Activated T-helper 17 cell treated with anti-CD3 and anti-CD28 coated beads, Interleukin-2, amount 50 U/mL, for 72 hours (primary cell): ENCODE measurements around the gene DUS2. TPM values are rescaled to one million over a fixed set of nuclear protein-coding genes. Genes with fewer than 3 reads are reported as not detected.
"Not testable (repeated sequence)": the region's sequence is repeated elsewhere in the genome, so short reads cannot be mapped to it uniquely, and the experiment has no call there.

Experiments
- ATAC-seq: fragments of 150-1000 bp; cut with Tn5 transposase; replicated peaks from 2 replicates; pipeline ENCODE4 v1.10.0; 2021; ENCODE audit warnings: mild to moderate bottlenecking, moderate library complexity
- H3K27ac Mint-ChIP-seq: one replicate; pipeline ENCODE4 v1.8.0; 2022; ENCODE audit warnings: mixed read lengths
- H3K27me3 Mint-ChIP-seq: one replicate; pipeline ENCODE4 v1.8.0; 2022; ENCODE audit warnings: mixed read lengths
- H3K36me3 Mint-ChIP-seq: one replicate; pipeline ENCODE4 v1.8.0; 2022; ENCODE audit warnings: low read depth, mild to moderate bottlenecking, mixed read lengths
- H3K4me1 Mint-ChIP-seq: one replicate; pipeline ENCODE4 v1.8.0; 2022; ENCODE audit warnings: mixed read lengths
- H3K4me3 Mint-ChIP-seq: one replicate; pipeline ENCODE4 v1.8.0; 2022; ENCODE audit warnings: mild to moderate bottlenecking, mixed read lengths
- H3K9me3 Mint-ChIP-seq: one replicate; pipeline ENCODE4 v1.8.0; 2022; ENCODE audit warnings: mixed read lengths
- total RNA-seq, 2 donors: library from RNA; stranded (reverse); gene quantifications; one replicate each; pipeline ENCODE4 v1.2.3, GENCODE V29; 2022

The DUS2 gene
- total RNA-seq, 2 donors from 2014 or later = 24.6 to 35.0 TPM

GRCh38 chr16:68013440-68013839, 9.6 kb upstream of the DUS2 start:
- H3K9me3 Mint-ChIP-seq = no peaks in the 10 kb centered on the region
- H3K36me3 Mint-ChIP-seq = no peaks in the 10 kb centered on the region
- H3K4me1 Mint-ChIP-seq = no peaks in the 10 kb centered on the region
- no peak for ATAC-seq
- no peaks in the 10 kb centered on the region for H3K27me3 Mint-ChIP-seq
- H3K4me3 Mint-ChIP-seq = no peak overlapping the region
- no peak overlapping the region for H3K27ac Mint-ChIP-seq

DNA sequence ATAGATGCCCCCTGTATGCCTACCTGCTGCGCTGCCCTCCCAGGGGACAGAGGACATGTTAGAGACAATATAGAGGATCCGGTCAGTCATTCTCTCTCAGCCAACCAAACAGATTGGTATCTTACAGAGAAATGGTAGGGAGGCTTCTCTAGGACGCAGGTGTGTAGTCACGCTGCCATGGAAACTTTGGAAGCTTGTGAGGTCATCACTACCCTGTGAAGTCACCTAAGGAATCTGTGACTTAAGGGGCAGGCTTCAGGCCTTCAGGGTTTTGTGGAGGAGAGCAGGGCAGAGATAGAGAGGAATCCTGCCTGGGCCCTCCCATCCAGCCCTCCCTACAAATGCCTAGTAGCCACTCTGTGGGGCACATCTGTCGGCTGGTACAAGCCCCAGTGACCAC, 7.4 kb upstream of the DUS2 start, which contains the start of gene DPEP2NB:
Gene DPEP2NB (minus strand): TSS at position 231 of the 400 bp plus-strand sequence. CDS start 141 bp downstream, at position 90.
- Mint-ChIP-seq H3K27me3 (no peaks in the 10 kb centered on the region), H3K4me1 (no peaks in the 10 kb centered on the region), H3K36me3 (peaks cover 6% of the 10 kb centered on the region), H3K4me3 (no peak within 1 kb of the TSS), H3K27ac (peak within 1 kb of the TSS; percentile 22), H3K9me3 (no peaks in the 10 kb centered on the region)
- ATAC-seq = no peak

- Mint-ChIP-seq H3K9me3 (no peaks in the 10 kb centered on the region), H3K4me1 (no peaks in the 10 kb centered on the region), H3K27ac (no peak overlapping the region), H3K27me3 (no peaks in the 10 kb centered on the region), H3K4me3 (no peak overlapping the region), H3K36me3 (peaks cover 30% of the 10 kb centered on the region)
- ATAC-seq = no peak
Observed at GRCh38 chr16:68019167-68019680, 3.9 kb upstream of the DUS2 start.

- Mint-ChIP-seq H3K4me1 (no peaks in the 10 kb centered on the region), H3K27ac (no peak overlapping the region), H3K36me3 (peaks cover 46% of the 10 kb centered on the region), H3K27me3 (no peaks in the 10 kb centered on the region), H3K9me3 (no peaks in the 10 kb centered on the region), H3K4me3 (peak overlapping the region; percentile 89)
- ATAC-seq = no peak
Observed at GRCh38 chr16:68021490-68021889, 1.6 kb upstream of the DUS2 start.

DNA sequence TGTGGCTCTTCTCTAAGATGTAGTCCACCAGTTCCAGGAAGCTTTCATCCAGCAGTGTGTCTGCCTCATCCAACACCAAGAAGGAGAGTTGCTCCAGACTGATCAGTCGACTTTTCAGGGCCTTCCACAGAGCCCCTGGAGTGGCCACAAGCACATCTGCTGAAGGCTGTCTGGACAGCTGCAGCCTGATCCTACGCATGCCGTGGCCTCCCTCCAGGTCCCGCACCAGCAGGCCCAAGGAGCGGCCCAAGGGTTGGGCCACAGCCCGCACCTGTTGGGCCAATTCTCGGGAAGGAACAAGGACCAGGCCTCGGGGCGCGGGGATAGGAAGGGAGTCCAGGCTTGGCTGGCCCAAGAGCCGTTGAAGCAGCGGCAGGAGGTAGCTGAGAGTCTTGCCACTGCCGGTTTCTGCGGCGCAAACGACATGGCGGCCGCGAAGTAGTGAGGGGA, 781 bp upstream of the DUS2 start:
- H3K4me3 Mint-ChIP-seq = peak overlapping the region; percentile 89
- no peak for ATAC-seq
- H3K27ac Mint-ChIP-seq = peak overlapping the region; percentile 97
- H3K36me3 Mint-ChIP-seq = peaks cover 54% of the 10 kb centered on the region
- no peaks in the 10 kb centered on the region for H3K27me3 Mint-ChIP-seq
- no peaks in the 10 kb centered on the region for H3K4me1 Mint-ChIP-seq
- no peaks in the 10 kb centered on the region for H3K9me3 Mint-ChIP-seq

DNA sequence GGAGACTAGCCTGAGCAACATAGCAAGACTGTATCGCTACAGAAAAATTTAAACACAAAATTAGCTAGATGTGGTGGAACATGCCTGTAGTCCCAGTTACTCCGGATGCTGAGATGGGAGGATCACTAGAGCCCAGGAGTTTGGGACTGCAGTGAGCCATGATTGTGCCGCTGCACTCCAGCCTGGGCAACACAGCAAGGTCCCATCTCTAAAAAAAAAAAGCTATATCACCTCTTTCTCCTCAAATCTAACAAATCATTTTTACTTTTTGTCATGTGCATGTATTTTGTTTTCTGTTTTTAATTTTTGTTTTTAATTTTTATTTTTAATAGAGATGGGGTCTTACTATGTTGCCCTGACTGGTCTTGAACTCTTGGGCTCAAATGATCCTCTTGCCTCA, 5.9 kb downstream of the DUS2 start:
- Mint-ChIP-seq H3K27me3 (no peaks in the 10 kb centered on the region), H3K27ac (no peak overlapping the region), H3K36me3 (peaks cover 64% of the 10 kb centered on the region), H3K4me3 (no peak overlapping the region), H3K9me3 (no peaks in the 10 kb centered on the region), H3K4me1 (peaks cover 5% of the 10 kb centered on the region)
- ATAC-seq = no peak

DNA sequence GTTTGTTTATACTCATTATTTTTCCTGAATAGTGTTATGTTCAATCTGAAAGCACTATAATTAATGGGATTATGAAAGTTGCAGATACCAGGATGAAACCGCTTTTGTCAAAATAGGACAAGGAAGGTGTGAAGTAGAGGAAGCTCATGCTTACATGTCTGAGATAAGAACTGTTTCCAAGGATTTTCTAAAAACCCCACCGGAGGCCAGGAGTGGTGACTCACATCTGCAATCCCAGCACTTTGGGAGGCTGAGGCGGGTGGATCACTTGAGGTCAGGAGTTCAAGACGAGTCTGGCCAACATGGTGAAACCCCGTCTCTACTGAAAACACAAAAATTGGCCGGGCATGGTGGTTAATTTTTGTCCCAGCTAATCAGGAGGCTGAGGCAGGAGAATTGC, 7.0 kb downstream of the DUS2 start:
- H3K4me1 Mint-ChIP-seq, H3K4me3 Mint-ChIP-seq, H3K9me3 Mint-ChIP-seq, H3K27me3 Mint-ChIP-seq, ATAC-seq, H3K27ac Mint-ChIP-seq: not testable (repeated sequence)
- H3K36me3 Mint-ChIP-seq = peaks cover 66% of the 10 kb centered on the region

- peak overlapping the region; percentile 55 for H3K27ac Mint-ChIP-seq
- H3K27me3 Mint-ChIP-seq = no peaks in the 10 kb centered on the region
- peaks cover 5% of the 10 kb centered on the region for H3K4me1 Mint-ChIP-seq
- peaks cover 58% of the 10 kb centered on the region for H3K36me3 Mint-ChIP-seq
- no peak overlapping the region for H3K4me3 Mint-ChIP-seq
- H3K9me3 Mint-ChIP-seq = no peaks in the 10 kb centered on the region
- peak; percentile 49 for ATAC-seq
Observed at GRCh38 chr16:68031951-68032350, 8.9 kb downstream of the DUS2 start.

- Mint-ChIP-seq H3K27me3 (no peaks in the 10 kb centered on the region), H3K9me3 (no peaks in the 10 kb centered on the region), H3K36me3 (peaks cover 53% of the 10 kb centered on the region), H3K4me1 (peaks cover 5% of the 10 kb centered on the region), H3K4me3 (no peak overlapping the region), H3K27ac (no peak overlapping the region)
- ATAC-seq = no peak
Observed at GRCh38 chr16:68033101-68033500, 10.0 kb downstream of the DUS2 start.

- Mint-ChIP-seq H3K9me3 (no peaks in the 10 kb centered on the region), H3K27me3 (no peaks in the 10 kb centered on the region), H3K27ac (no peak overlapping the region), H3K36me3 (peaks cover 62% of the 10 kb centered on the region), H3K4me3 (no peak overlapping the region), H3K4me1 (peaks cover 10% of the 10 kb centered on the region)
- no peak for ATAC-seq
Observed at GRCh38 chr16:68035227-68035626, 12.1 kb downstream of the DUS2 start.

- Mint-ChIP-seq H3K27me3 (no peaks in the 10 kb centered on the region), H3K27ac (no peak overlapping the region), H3K4me1 (peaks cover 9% of the 10 kb centered on the region), H3K36me3 (peaks cover 57% of the 10 kb centered on the region), H3K4me3 (no peak overlapping the region), H3K9me3 (no peaks in the 10 kb centered on the region)
- ATAC-seq = no peak
Observed at GRCh38 chr16:68037841-68038597, 14.9 kb downstream of the DUS2 start.

- peak; percentile 99 for ATAC-seq
- Mint-ChIP-seq H3K4me3 (no peak overlapping the region), H3K27me3 (no peaks in the 10 kb centered on the region), H3K27ac (peak overlapping the region; percentile 60), H3K36me3 (peaks cover 60% of the 10 kb centered on the region), H3K9me3 (no peaks in the 10 kb centered on the region), H3K4me1 (peaks cover 9% of the 10 kb centered on the region)
Observed at GRCh38 chr16:68040506-68041288, 17.6 kb downstream of the DUS2 start.

DNA sequence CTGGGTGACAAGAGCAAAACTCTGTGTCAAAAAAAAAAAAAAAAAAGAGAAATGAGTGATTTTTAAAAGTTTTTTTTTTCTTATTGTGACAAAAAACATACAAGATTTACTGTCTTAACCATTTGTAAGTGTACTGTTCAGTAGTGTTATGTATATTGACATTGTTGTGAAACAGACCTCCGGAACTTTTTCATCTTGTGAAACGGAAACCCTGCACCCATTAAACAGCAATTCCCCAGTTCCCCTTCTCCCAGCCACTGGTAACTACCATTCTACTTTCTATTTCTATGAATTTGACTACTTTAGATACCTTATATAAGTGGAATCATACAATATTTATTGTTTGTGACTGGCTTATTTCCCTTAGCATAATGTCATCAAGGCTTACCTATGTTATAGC, 18.7 kb downstream of the DUS2 start:
- no peak overlapping the region for H3K27ac Mint-ChIP-seq
- peaks cover 65% of the 10 kb centered on the region for H3K36me3 Mint-ChIP-seq
- ATAC-seq = no peak
- no peaks in the 10 kb centered on the region for H3K9me3 Mint-ChIP-seq
- no peaks in the 10 kb centered on the region for H3K27me3 Mint-ChIP-seq
- peaks cover 9% of the 10 kb centered on the region for H3K4me1 Mint-ChIP-seq
- no peak overlapping the region for H3K4me3 Mint-ChIP-seq

GRCh38 chr16:68046106-68046505, 23.0 kb downstream of the DUS2 start:
- H3K4me1 Mint-ChIP-seq = no peaks in the 10 kb centered on the region
- no peaks in the 10 kb centered on the region for H3K9me3 Mint-ChIP-seq
- peaks cover 74% of the 10 kb centered on the region for H3K36me3 Mint-ChIP-seq
- no peak overlapping the region for H3K4me3 Mint-ChIP-seq
- no peaks in the 10 kb centered on the region for H3K27me3 Mint-ChIP-seq
- no peak overlapping the region for H3K27ac Mint-ChIP-seq
- ATAC-seq = no peak

DNA sequence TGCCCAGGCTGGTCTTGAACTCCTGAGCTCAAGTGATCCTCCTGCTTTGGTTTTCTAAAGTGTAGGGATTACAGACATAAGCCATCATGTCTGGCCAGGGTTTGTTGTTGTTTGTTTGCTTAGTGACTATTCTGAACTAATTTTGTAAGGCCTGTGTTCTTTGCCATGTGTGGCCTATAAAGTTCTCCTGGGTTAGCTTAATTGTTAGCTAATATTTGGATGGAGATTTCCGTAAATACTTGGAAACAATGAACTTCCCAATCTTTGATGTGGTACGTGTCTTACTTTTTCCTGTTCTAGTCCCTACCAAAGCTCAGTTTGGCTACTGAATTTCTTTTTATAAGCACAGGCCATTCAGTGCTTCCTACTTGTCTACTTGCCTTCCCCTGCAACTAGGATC, 24.9 kb downstream of the DUS2 start:
- H3K9me3 Mint-ChIP-seq = no peaks in the 10 kb centered on the region
- no peaks in the 10 kb centered on the region for H3K27me3 Mint-ChIP-seq
- H3K4me3 Mint-ChIP-seq = no peak overlapping the region
- H3K27ac Mint-ChIP-seq = no peak overlapping the region
- no peak for ATAC-seq
- no peaks in the 10 kb centered on the region for H3K4me1 Mint-ChIP-seq
- H3K36me3 Mint-ChIP-seq = peaks cover 83% of the 10 kb centered on the region
